ENCODE results near the gene SMYD3. TPM values are rescaled to one million over a fixed set of nuclear protein-coding genes. Genes with fewer than 3 reads are reported as not detected.

The SMYD3 gene
- total and polyA plus RNA-seq, 9 donors, result 10.8 to 24.0 (median 13.7) TPM

- Histone ChIP-seq H3K27ac (no peak overlapping the region), H3K36me3 (no peaks in the 10 kb centered on the region), H3K4me3 (no peak overlapping the region), H3K4me1 (ENCODE audit: insufficient read depth) (peaks cover 7% of the 10 kb centered on the region), H3K27me3 (no peaks in the 10 kb centered on the region), H3K9me3 (no peaks in the 10 kb centered on the region)
- WGBS, 3 donors, result 91 to 97% (median 95%) methylated on average over 1 of the region's 1 CpG
- intact Hi-C loops (cut with DNase I), result no loop called here
- no peak for TF ChIP-seq EP300 (IDR thresholded peaks at IDR 0.05)
- TF ChIP-seq CTCF (IDR thresholded peaks at IDR 0.05), result no peak
- no peak for TF ChIP-seq POLR2A (IDR thresholded peaks at IDR 0.05)
- DNase-seq, result no peak
These were observed 634.0 kb downstream of the SMYD3 start for GRCh38 chr1:245873068-245873467.

- TF ChIP-seq POLR2A (IDR thresholded peaks at IDR 0.05) (no peak), EP300 (IDR thresholded peaks at IDR 0.05) (no peak), CTCF (IDR thresholded peaks at IDR 0.05) (no peak)
- no peak overlapping the region for H3K27ac ChIP-seq
- 94 to 96% (median 96%) methylated on average over 8 of the region's 8 CpGs for WGBS, 3 donors
- DNase-seq, result no peak
- no peak overlapping the region for H3K4me3 ChIP-seq
- H3K4me1 ChIP-seq (ENCODE audit: insufficient read depth), result peaks cover 7% of the 10 kb centered on the region
- no peaks in the 10 kb centered on the region for H3K27me3 ChIP-seq
- no peaks in the 10 kb centered on the region for H3K36me3 ChIP-seq
- intact Hi-C loops (cut with DNase I), result no loop called here
- no peaks in the 10 kb centered on the region for H3K9me3 ChIP-seq
These were observed 634.6 kb downstream of the SMYD3 start for GRCh38 chr1:245872475-245872874.

- no peak for DNase-seq
- WGBS, 3 donors, result 93 to 100% (median 97%) methylated on average over 4 of the region's 4 CpGs
- peaks cover 7% of the 10 kb centered on the region for H3K4me1 ChIP-seq (ENCODE audit: insufficient read depth)
- no peak overlapping the region for H3K4me3 ChIP-seq
- no peaks in the 10 kb centered on the region for H3K9me3 ChIP-seq
- H3K27ac ChIP-seq, result no peak overlapping the region
- intact Hi-C loops (cut with DNase I), result no loop called here
- no peaks in the 10 kb centered on the region for H3K27me3 ChIP-seq
- no peak for TF ChIP-seq EP300 (IDR thresholded peaks at IDR 0.05)
- no peak for TF ChIP-seq POLR2A (IDR thresholded peaks at IDR 0.05)
- no peak for TF ChIP-seq CTCF (IDR thresholded peaks at IDR 0.05)
- H3K36me3 ChIP-seq, result no peaks in the 10 kb centered on the region
These were observed 635.2 kb downstream of the SMYD3 start for GRCh38 chr1:245871915-245872314.

GRCh38 chr1:245871191-245871590 lies 635.9 kb downstream of the SMYD3 start:
- Histone ChIP-seq H3K36me3 (no peaks in the 10 kb centered on the region), H3K27me3 (no peaks in the 10 kb centered on the region), H3K27ac (no peak overlapping the region), H3K4me3 (no peak overlapping the region), H3K9me3 (no peaks in the 10 kb centered on the region), H3K4me1 (ENCODE audit: insufficient read depth) (peaks cover 7% of the 10 kb centered on the region)
- TF ChIP-seq POLR2A (IDR thresholded peaks at IDR 0.05) (no peak), EP300 (IDR thresholded peaks at IDR 0.05) (no peak), CTCF (IDR thresholded peaks at IDR 0.05) (no peak)
- WGBS, 3 donors, result 88 to 93% (median 90%) methylated on average over 2 of the region's 2 CpGs
- no peak for DNase-seq
- intact Hi-C loops (cut with DNase I), result no loop called here

- no peak for TF ChIP-seq CTCF (IDR thresholded peaks at IDR 0.05)
- no peak for TF ChIP-seq EP300 (IDR thresholded peaks at IDR 0.05)
- no peak for TF ChIP-seq POLR2A (IDR thresholded peaks at IDR 0.05)
- Histone ChIP-seq H3K36me3 (no peaks in the 10 kb centered on the region), H3K27ac (no peak overlapping the region), H3K9me3 (no peaks in the 10 kb centered on the region), H3K4me3 (no peak overlapping the region), H3K27me3 (no peaks in the 10 kb centered on the region), H3K4me1 (ENCODE audit: insufficient read depth) (peaks cover 4% of the 10 kb centered on the region)
- 90 to 95% (median 92%) methylated on average over 6 of the region's 6 CpGs for WGBS, 3 donors
- DNase-seq, result no peak
- intact Hi-C loops (cut with DNase I), result no loop called here
These were observed 636.4 kb downstream of the SMYD3 start for GRCh38 chr1:245870698-245871097.
